Cerebellar nuclear complex (tissue), 1 donor: ENCODE data around the gene CCNL2.
"Not testable (repeated sequence)": the region's sequence is repeated elsewhere in the genome, so short reads cannot be mapped to it uniquely, and the experiment has no call there.

Experiments used
- DNase-seq, 2 experiments: peaks; one replicate each; lab custom pipeline; 2025; lab: John Stamatoyannopoulos, UW

Gene CCNL2

GRCh38 chr1:1419813-1420653 is 20.9 kb upstream of the CCNL2 start:
- no peak for DNase-seq

- DNase-seq: no peak
Observed at GRCh38 chr1:1419363-1419812, 20.3 kb upstream of the CCNL2 start.

- no peak for DNase-seq
Observed at GRCh38 chr1:1418464-1419362, 19.6 kb upstream of the CCNL2 start.

DNA sequence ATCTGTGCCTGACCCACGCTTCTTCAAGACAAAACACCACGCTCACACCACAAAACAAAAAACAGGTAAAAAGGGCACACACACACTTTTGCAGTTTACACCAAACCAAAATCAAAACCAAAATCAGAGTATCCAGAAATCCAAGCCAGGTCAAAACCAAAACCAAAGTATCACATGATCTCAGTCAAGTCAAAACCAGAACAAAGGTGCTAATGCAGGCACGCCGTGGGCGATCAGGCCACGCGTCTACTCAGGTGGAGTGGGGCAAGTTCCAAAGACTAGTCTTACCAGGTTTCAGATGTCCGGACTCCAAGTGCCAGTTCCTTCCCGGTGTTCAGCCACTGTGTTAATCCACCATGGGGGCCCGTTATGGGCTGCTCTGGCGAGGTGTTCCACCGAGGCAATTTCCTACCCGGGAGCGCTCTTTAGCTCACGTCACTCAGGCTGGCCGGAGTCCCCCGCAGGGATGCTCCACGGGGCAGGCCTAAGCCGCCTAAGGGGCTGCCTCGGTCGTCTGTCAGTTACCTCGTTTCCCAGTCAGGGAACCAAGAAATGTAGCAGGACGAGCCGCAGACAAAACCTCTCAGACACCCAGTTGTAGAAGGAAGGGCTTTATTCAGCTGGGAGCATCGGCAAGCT is 18.8 kb upstream of the CCNL2 start:
- not testable (repeated sequence) for DNase-seq

DNA sequence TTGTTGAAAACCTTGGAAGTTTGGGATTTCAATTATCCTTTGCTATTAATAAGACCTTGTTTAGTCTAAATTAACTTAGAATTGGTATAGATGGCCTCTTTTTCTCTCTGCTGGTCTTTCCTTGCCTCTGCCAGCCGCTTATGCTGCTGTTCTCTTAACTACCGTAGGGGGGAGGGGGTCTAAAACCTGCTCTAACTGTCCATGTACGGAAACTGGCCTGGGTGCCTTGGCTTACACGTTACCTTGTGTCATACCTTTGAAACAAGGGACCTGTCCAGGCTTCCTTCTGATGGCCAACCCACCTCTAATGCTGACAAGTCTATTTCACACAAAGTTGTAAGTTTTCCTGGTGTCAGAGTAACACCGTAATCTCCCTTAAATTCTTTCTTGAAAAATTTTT is 18.3 kb upstream of the CCNL2 start:
- not testable (repeated sequence) for DNase-seq

DNA sequence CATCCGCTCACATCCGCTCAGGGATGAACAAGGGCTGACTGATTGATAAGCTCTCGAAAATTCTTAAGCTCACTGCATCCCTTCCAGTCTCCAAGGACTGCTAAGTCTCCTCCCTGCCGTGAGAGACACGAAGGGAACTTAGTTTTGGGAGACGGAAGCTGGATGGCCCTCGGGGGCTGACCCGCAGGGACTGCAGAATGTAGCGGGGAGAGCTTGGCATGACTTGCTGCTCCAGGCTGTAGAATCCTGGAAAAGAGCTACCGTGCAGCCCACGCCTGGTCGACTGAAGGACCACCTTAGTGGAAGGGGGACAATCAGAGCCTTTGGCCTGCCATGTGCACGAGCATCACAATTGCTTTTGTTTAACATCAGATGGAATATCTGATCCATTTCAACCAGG is 16.6 kb upstream of the CCNL2 start:
- no peak for DNase-seq

GRCh38 chr1:1412311-1412902 is 13.3 kb upstream of the CCNL2 start:
- not testable (repeated sequence) for DNase-seq

DNA sequence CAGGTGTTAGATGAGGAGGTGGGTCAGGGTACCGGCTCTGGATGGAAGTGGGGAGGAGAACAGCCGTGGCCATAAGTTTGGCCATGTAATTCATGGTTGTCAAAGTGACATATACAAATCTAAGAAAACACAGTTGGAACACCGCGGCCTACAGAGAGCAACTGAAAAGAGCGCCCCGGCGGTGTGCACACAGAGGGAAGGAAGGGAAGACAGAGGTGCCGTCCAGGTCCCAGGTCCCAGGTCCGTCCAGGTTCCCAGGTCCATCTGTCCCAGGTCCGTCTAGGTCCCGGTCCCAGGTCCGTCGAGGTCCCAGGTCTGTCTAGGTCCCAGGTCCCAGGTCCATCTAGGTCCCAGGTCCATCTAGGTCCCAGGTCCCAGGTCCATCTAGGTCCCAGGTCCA is 12.5 kb upstream of the CCNL2 start:
- no peak for DNase-seq

DNA sequence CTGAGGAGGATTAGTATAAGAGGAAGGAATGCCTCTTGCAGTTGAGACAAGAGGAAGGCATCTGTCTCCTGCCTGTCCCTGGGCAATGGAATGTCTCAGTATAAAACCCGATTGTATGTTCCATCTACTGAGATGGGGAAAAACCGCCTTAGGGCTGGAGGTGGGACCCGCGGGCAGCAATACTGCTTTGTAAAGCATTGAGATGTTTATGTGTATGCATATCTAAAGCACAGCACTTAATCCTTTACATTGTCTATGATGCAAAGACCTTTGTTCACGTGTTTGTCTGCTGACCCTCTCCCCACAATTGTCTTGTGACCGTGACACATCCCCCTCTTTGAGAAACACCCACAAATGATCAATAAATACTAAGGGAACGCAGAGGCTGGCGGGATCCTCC is 11.1 kb upstream of the CCNL2 start:
- not testable (repeated sequence) for DNase-seq

DNA sequence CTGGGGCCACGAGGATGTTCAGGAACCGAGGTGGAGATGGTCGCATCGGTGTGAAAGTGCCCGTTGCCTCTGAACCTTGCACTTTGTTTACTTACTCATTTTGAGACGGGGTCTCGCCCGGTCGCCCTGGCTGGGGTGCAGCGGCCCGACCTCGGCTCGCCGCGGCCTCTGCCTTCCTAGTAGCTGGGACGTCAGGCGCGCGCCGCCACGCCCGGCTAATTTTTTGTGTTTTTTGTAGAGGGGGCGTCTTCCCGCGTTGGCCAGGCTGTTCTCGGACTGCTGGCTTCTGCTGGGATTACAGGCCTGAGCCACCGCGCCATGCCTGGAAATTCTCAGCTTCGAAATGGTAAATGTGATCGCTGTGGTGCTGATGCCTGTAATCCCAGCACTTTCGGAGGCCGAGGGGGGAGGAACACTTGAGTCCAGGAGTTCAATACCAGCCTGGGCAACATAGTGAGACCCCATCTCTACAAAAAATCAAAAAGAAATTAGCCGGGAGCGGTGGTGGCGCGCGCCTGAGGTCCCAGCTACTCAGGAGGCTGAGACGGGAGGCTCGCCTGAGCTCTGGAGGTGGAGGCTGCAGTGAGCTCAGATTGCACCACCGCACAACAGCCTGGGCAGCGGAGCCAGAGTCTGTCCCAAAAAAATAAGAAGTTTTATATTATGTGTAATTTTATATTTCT is 8.6 kb upstream of the CCNL2 start:
- DNase-seq: no peak

DNA sequence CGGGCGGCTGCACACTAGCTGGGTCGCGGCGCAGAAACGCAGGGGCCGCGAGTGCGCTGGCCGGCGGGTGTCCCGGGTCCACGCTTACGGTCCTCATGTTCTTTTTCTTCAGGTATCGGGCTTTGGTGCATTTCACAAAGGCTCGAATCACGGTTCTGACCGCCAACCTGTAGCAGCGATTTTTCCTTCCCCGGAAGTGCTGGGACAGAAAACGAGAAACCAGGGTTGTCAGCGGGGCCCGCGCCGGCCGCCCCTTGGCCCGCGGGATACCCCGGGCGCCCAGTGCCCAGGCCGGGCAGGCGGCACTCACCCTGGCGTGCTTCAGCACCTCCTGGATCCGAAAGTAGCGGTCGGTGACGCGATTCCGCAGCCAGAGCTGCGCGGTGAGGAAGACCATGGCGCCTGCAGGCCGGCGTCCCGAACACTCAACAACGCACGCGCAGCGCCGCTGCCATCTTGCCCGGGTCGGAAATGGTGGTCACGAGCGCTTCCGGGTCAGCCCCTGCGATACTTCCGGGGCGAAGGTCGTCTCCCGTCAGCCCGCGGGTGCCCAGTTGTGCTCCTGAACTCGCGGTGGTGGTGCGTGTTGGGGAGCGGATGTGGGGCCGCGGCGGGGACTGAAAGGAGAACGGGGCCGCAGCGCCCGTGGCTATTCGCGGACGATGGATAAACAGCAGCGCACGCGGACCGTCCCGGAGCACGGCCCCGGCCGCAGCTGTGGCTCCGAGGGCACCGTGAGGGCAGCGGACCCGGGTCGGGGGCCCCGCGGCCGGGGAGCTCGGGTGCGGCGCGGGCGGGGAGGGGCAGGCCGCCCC is 7.9 kb upstream of the CCNL2 start, which contains the start of gene MRPL20:
Gene MRPL20, minus strand, starts transcription at position 473 of the 815 bp plus-strand sequence. Its CDS starts 76 bp downstream, at position 397.
- peak in 1 of 2 experiments; percentile 82 for DNase-seq

DNA sequence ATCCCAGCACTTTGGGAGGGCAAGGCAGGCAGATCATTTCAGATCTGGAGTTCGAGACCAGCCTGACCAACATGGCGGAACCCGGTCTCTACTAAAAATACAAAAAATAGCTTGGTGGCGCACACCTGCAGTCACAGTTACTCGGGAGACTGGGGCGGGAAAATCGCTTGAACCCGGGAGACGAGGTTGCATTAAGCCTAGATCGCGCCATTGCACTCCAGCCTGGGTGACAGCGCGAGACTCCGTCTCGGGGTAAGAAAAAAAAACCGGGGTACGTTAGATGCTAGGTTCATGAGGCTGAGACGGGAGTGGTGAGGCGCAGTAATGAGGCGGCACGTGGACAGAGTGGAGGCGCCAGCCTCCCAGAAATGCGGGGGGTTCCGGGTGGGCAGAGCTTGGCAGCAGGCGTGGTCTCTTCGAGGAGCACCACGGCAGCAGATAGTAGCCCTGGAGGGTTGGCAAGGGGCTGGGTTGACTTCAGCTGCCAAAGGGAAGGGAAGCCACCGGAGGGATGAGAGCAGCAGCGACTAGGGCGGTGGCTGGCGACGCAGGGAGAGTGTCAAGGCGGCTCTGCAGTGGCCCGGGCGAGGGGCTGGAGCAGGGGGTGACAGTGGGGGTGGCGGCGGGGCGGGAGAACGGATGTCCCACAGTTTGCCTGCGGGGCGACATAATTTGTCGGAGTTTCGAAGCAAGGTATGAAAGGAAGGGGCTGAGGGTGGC is 7.1 kb upstream of the CCNL2 start:
- DNase-seq: no peak

- no peak for DNase-seq
Observed at GRCh38 chr1:1403653-1404052, 4.5 kb upstream of the CCNL2 start.

GRCh38 chr1:1402901-1403392 is 3.8 kb upstream of the CCNL2 start:
- DNase-seq: not testable (repeated sequence)

DNA sequence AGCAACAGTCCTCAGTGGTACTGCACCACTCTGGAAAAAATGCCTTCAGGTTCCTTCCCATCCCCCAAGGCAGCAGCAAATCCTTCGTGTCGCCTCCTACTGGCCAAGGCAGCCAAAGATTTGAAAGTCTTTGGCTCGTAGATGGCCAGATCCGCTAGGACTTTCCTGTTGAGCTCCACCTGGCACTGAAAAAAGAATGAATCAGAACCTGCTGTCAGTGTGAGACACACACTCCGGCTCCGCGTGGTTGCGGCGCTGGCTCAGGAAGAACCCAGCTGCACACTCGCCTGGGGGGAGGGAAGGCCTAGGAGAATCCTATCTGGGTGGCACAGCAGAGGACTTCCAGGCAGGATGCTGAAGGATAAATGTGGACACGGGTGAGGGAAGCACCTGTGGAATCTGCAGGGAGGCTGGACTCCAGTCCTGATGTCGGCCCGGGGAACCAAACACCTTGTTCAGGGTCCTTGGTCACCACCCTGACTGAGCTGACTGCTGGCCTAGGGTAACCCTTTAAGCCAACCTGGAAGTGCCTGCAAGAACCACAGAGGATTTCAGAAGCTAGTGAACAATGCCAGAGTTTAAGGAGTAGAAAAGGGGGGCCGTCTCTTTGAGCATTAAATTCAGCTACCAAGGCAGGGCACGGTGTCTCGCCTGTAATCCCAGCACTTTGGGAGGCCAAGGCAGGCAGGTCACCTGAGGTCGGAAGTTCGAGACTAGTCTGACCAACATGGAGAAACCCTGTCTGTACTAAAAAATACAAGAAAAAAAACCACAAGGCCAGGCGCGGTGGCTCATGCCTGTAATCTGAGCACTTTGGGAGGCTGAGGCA is 3.2 kb upstream of the CCNL2 start:
- no peak for DNase-seq

DNA sequence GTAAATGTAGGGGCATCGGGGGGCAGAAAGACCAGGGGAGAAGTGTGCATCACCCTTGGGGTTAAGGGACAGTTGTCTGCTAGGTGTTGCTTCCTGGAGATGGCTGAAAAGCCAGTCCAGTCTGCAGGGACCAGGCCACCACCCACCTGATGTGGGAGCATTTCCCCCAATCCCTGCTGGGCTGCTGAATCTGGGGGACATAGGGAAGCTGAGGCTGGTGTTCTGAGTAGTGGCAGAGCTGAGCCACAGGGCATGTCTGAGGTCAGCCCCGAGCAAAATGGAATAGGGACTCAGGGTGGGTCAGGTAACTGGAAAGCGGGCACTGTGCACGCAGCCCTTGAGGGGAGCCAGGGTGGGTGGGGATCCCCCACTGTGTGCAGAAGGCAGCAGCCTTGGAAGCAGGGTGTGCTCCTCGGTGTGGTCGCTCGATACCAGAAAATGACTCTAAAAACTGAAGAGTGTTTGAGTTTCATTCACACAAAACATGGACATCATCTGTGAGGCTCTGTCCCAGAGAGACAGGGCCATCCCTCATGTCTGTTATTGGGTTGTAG is 2.4 kb upstream of the CCNL2 start:
- DNase-seq: no peak

DNA sequence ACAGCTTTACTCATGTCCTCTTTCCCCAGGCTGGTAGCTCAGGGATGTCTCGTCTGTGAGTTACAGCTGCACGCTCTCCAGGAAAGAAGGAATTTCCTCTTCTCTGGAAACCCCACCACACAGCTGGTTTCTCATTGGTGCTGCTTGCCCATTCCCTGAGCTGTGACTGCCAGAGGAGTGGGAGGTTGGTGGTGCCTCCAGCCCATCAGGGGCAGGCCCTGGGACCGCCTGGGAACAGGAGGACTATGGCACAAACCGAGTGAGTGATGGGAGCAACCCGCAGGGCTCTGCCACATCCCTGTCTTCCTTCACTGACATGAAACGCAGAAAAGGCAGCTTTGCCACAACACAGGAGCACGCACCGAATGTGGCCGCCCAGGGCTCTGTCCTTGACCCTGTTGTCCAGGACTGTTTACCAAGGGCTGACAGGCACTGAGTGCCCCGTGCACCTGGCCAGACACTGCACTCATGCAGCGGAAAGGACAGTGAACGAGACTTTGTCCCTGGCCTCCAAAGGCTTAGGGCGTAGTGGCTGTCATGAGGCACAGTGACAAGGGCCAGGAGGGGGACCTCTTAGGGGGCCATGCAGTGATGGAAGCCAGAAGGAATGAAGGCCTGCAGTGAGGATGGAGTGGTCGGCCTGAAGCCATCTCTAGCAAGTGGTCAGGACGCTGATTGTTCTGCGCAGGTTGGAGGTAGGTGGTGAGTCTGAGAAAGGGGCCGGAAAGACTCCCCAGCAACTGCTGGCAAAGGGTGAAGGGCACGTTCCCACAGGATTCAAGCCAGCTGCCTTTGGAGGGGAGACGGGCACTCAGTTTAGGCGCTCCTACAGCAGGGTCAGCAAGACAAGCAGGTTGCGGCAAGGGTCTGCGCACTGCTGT is 1.7 kb upstream of the CCNL2 start:
- no peak for DNase-seq
